H9 (cell line): ENCODE data around the gene CACNA1D. TPM values are rescaled to one million over a fixed set of nuclear protein-coding genes. Genes with fewer than 3 reads are reported as not detected.

Source experiments
- DNase-seq: peaks from one replicate; pipeline ENCODE4 v3.0.0-alpha.2; 2017
- H2AFZ ChIP-seq: one replicate; pipeline ENCODE4 v1.6.1; 2013; ENCODE audit warnings: mild to moderate bottlenecking, low read length, control low read depth, moderate library complexity
- H2AK5ac ChIP-seq: 2 replicates; pipeline ENCODE4 v1.6.1; 2013; ENCODE audit warnings: low read length, control low read depth, mixed read lengths; ENCODE audit not compliant: insufficient read length
- H2BK120ac ChIP-seq: one replicate; pipeline ENCODE4 v1.6.1; 2013; ENCODE audit warnings: low read depth, mild to moderate bottlenecking, low read length, control low read depth, inconsistent platforms; ENCODE audit not compliant: poor library complexity, severe bottlenecking
- H2BK12ac ChIP-seq: 2 replicates; pipeline ENCODE4 v1.6.1; 2013; ENCODE audit warnings: low read length, control low read depth, mixed read lengths, low read depth; ENCODE audit not compliant: insufficient read length
- H2BK15ac ChIP-seq: 2 replicates; pipeline ENCODE4 v1.6.1; 2013; ENCODE audit warnings: low read depth, low read length, control low read depth
- H2BK20ac ChIP-seq: one replicate; pipeline ENCODE4 v1.6.1; 2013; ENCODE audit warnings: low read depth, mild to moderate bottlenecking, low read length, control low read depth, inconsistent platforms; ENCODE audit not compliant: poor library complexity, severe bottlenecking
- H2BK5ac ChIP-seq: 2 replicates; pipeline ENCODE4 v1.6.1; 2013; ENCODE audit warnings: low read length, control low read depth, mixed read lengths; ENCODE audit not compliant: insufficient read length
- H3K14ac ChIP-seq: 2 replicates; pipeline ENCODE4 v1.6.1; 2013; ENCODE audit warnings: low read length, control low read depth; ENCODE audit not compliant: insufficient read depth
- H3K18ac ChIP-seq: 2 replicates; pipeline ENCODE4 v1.6.1; 2013; ENCODE audit warnings: low read depth, mild to moderate bottlenecking, mixed read lengths, low read length, control low read depth; ENCODE audit not compliant: insufficient read length
- H3K23ac ChIP-seq: 2 replicates; pipeline ENCODE4 v1.6.1; 2013; ENCODE audit warnings: low read length, control low read depth, mixed read lengths, low read depth; ENCODE audit not compliant: insufficient read length
- H3K23me2 ChIP-seq: 2 replicates; pipeline ENCODE4 v1.6.1; 2013; ENCODE audit warnings: low read depth, mild to moderate bottlenecking, mixed read lengths, low read length, control low read depth; ENCODE audit not compliant: insufficient read length, poor library complexity, severe bottlenecking
- H3K27ac ChIP-seq: 2 replicates; pipeline ENCODE4 v1.5.1; 2013; ENCODE audit warnings: low read length, control low read depth, mixed read lengths, low read depth; ENCODE audit not compliant: insufficient read length
- H3K27me3 ChIP-seq: 2 replicates; pipeline ENCODE4 v1.6.1; 2013; ENCODE audit warnings: low read length, control low read depth, inconsistent platforms; ENCODE audit not compliant: insufficient read depth
- H3K4ac ChIP-seq: 2 replicates; pipeline ENCODE4 v1.6.1; 2013; ENCODE audit warnings: low read depth, mild to moderate bottlenecking, control low read depth, inconsistent platforms, low read length, moderate library complexity
- H3K4me1 ChIP-seq: 2 replicates; pipeline ENCODE4 v1.6.1; 2013; ENCODE audit warnings: low read length, control low read depth, inconsistent platforms; ENCODE audit not compliant: insufficient read depth
- H3K4me2 ChIP-seq: 2 replicates; pipeline ENCODE4 v1.6.1; 2013; ENCODE audit warnings: low read length, control low read depth, mixed read lengths; ENCODE audit not compliant: insufficient read length, insufficient read depth
- H3K56ac ChIP-seq: 2 replicates; pipeline ENCODE4 v1.6.1; 2013; ENCODE audit warnings: low read depth, mild to moderate bottlenecking, mixed read lengths, low read length, control low read depth; ENCODE audit not compliant: insufficient read length
- H3K79me1 ChIP-seq: 2 replicates; pipeline ENCODE4 v1.6.1; 2013; ENCODE audit warnings: low read depth, mild to moderate bottlenecking, moderate library complexity, low read length, control low read depth, inconsistent platforms; ENCODE audit not compliant: insufficient read depth, poor library complexity, severe bottlenecking
- H3K79me2 ChIP-seq: 2 replicates; pipeline ENCODE4 v1.6.1; 2013; ENCODE audit warnings: low read length, control low read depth, inconsistent platforms; ENCODE audit not compliant: insufficient read depth
- H3K9ac ChIP-seq: 2 replicates; pipeline ENCODE4 v1.6.1; 2013; ENCODE audit warnings: low read length, control low read depth, mixed read lengths; ENCODE audit not compliant: insufficient read length; ENCODE audit errors: extremely low read depth
- H3K9me3 ChIP-seq: one replicate; pipeline ENCODE4 v1.6.1; 2013; ENCODE audit warnings: low read depth, low read length, inconsistent platforms; ENCODE audit not compliant: control insufficient read depth
- H3T11ph ChIP-seq: one replicate; pipeline ENCODE4 v1.6.1; 2013; ENCODE audit warnings: mild to moderate bottlenecking, low read length, control low read depth, inconsistent platforms
- H4K20me1 ChIP-seq: one replicate; pipeline ENCODE4 v1.6.1; 2013; ENCODE audit not compliant: control insufficient read depth, insufficient read length, insufficient read depth
- H4K5ac ChIP-seq: 2 replicates; pipeline ENCODE4 v1.6.1; 2013; ENCODE audit warnings: low read depth, mild to moderate bottlenecking, mixed read lengths, low read length, control low read depth; ENCODE audit not compliant: insufficient read length
- H4K8ac ChIP-seq: replicated peaks from 2 replicates; pipeline ENCODE4 v1.6.1; 2013; ENCODE audit warnings: low read length, control low read depth, mixed read lengths, low read depth; ENCODE audit not compliant: insufficient read length
- H4K91ac ChIP-seq: 2 replicates; pipeline ENCODE4 v1.6.1; 2013; ENCODE audit warnings: low read depth, mild to moderate bottlenecking, moderate library complexity, mixed read lengths, low read length, control low read depth; ENCODE audit not compliant: insufficient read length
- H3K27ac Mint-ChIP-seq, 3 experiments: 2 replicates in 2 of 3; 3 replicates in 1 of 3; pipeline ENCODE4 v1.8.0; 2020 to 2021; ENCODE audit warnings: mixed read lengths in 3 of 3, mild to moderate bottlenecking in 1 of 3, moderate library complexity in 1 of 3
- H3K27me3 Mint-ChIP-seq: 2 replicates; pipeline ENCODE4 v1.8.0; 2021; ENCODE audit warnings: low read depth, mild to moderate bottlenecking, moderate library complexity, mixed read lengths
- H3K36me3 Mint-ChIP-seq, 3 experiments: 2 replicates in 2 of 3; 3 replicates in 1 of 3; pipeline ENCODE4 v1.8.0; 2020 to 2021; ENCODE audit warnings: low read depth in 3 of 3, mixed read lengths in 3 of 3; ENCODE audit not compliant: insufficient read depth in 1 of 3
- H3K4me1 Mint-ChIP-seq, 2 experiments: 2 replicates each; pipeline ENCODE4 v1.8.0; 2020; ENCODE audit warnings: mixed read lengths in 2 of 2
- H3K4me3 Mint-ChIP-seq, 2 experiments: 2 replicates in 1 of 2; 3 replicates in 1 of 2; pipeline ENCODE4 v1.8.0; 2020 to 2021; ENCODE audit warnings: mild to moderate bottlenecking in 2 of 2, mixed read lengths in 2 of 2, moderate library complexity in 1 of 2
- H3K9me3 Mint-ChIP-seq, 2 experiments: 2 replicates in 1 of 2; 3 replicates in 1 of 2; pipeline ENCODE4 v1.8.0; 2020; ENCODE audit warnings: mild to moderate bottlenecking in 2 of 2, mixed read lengths in 2 of 2, moderate library complexity in 1 of 2
- WGBS: extraction: QIAGEN DNeasy Blood & Tissue Kit; methylation state at CpG from one replicate; pipeline ENCODE4 v1.1.7; 2013; ENCODE audit warnings: missing lambda C conversion rate, low lambda C conversion rate, mixed read lengths; ENCODE audit not compliant: insufficient read length; ENCODE audit errors: extremely low coverage; 5-methylcytosine and 5-hydroxymethylcytosine counted together
- total RNA-seq: library from RNA; stranded (reverse); gene quantifications from 2 replicates; pipeline ENCODE4 v1.2.1, GENCODE V29; 2021
- TF ChIP-seq, protein P1 (sequence below): fragments of 200-600 bp; sonication (generic); conservative IDR thresholded peaks from 3 replicates; pipeline ENCODE4 v1.8.0; 2021; ENCODE audit warnings: antibody characterized with exemption, mild to moderate bottlenecking

The CACNA1D gene
- total RNA-seq, 1 experiment from 2014 or later, result 3.5 TPM

DNA sequence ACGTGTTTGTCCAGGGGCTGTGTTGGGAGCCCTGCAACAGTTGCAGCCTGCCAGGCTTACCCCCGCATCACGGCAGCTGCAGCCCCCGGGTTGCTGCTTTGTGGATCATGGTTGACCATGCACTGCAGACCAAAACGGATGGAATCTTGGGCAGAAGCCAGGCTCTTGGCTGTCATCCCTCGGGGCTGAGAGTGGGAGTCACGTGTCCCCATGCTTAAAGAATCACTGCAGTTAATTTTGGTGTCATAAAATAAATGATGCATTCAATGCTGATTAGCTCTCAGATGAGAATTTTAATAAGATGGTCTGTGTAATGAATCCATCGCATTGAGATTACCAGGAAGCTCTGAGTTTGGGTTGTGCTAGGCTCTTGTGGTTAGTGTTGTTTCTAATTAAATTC is 236.2 kb downstream of the CACNA1D start:
- H3K79me2 ChIP-seq, result no peaks in the 10 kb centered on the region
- no peak overlapping the region for H3K4me2 ChIP-seq
- no peaks in the 10 kb centered on the region for H3K36me3 Mint-ChIP-seq

More for the DNA sequence above, 236.2 kb downstream of the CACNA1D start:
- no peaks in the 10 kb centered on the region for H3K4me1 ChIP-seq
- no peaks in the 10 kb centered on the region for H3K27me3 ChIP-seq
- H2BK15ac ChIP-seq, result no peak overlapping the region
- no peak overlapping the region for H3K9ac ChIP-seq
- H4K20me1 ChIP-seq, result no peaks in the 10 kb centered on the region
- no peak overlapping the region for H3K14ac ChIP-seq
- no peaks in the 10 kb centered on the region for H3K79me1 ChIP-seq
- no peak overlapping the region for H4K8ac ChIP-seq
- H3T11ph ChIP-seq, result no peak overlapping the region
- H3K4me1 Mint-ChIP-seq, result no peaks in the 10 kb centered on the region; a peak in 1 of 4 replicates
- no peak overlapping the region for H3K4ac ChIP-seq
- no peak overlapping the region for H4K5ac ChIP-seq
- no peaks in the 10 kb centered on the region for H3K9me3 Mint-ChIP-seq
- H2BK12ac ChIP-seq, result no peak overlapping the region
- no peak overlapping the region for H2BK20ac ChIP-seq
- H3K23me2 ChIP-seq, result no peaks in the 10 kb centered on the region
- H2BK5ac ChIP-seq, result no peak overlapping the region
- no peak overlapping the region for H2BK120ac ChIP-seq
- no peak overlapping the region for H3K27ac ChIP-seq
- WGBS, result no CpG with 5 or more reads among the region's 8 CpGs
- H3K9me3 ChIP-seq, result no peaks in the 10 kb centered on the region
- H3K4me3 Mint-ChIP-seq, result no peak overlapping the region
- no peak overlapping the region for H3K23ac ChIP-seq
- no peak for DNase-seq
- H3K56ac ChIP-seq, result no peak overlapping the region
- TF ChIP-seq, protein P1, sequence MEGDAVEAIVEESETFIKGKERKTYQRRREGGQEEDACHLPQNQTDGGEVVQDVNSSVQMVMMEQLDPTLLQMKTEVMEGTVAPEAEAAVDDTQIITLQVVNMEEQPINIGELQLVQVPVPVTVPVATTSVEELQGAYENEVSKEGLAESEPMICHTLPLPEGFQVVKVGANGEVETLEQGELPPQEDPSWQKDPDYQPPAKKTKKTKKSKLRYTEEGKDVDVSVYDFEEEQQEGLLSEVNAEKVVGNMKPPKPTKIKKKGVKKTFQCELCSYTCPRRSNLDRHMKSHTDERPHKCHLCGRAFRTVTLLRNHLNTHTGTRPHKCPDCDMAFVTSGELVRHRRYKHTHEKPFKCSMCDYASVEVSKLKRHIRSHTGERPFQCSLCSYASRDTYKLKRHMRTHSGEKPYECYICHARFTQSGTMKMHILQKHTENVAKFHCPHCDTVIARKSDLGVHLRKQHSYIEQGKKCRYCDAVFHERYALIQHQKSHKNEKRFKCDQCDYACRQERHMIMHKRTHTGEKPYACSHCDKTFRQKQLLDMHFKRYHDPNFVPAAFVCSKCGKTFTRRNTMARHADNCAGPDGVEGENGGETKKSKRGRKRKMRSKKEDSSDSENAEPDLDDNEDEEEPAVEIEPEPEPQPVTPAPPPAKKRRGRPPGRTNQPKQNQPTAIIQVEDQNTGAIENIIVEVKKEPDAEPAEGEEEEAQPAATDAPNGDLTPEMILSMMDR, result no peak
- no peak overlapping the region for H2AFZ ChIP-seq
- H3K18ac ChIP-seq, result no peak overlapping the region
- no peak overlapping the region for H4K91ac ChIP-seq
- no peak overlapping the region for H2AK5ac ChIP-seq
- H3K27ac Mint-ChIP-seq, result no peak overlapping the region
- H3K27me3 Mint-ChIP-seq, result peaks cover 4% of the 10 kb centered on the region; the same call in 1 of the 2 replicates
